Measurements from ENCODE around the gene GLA.

DNA sequence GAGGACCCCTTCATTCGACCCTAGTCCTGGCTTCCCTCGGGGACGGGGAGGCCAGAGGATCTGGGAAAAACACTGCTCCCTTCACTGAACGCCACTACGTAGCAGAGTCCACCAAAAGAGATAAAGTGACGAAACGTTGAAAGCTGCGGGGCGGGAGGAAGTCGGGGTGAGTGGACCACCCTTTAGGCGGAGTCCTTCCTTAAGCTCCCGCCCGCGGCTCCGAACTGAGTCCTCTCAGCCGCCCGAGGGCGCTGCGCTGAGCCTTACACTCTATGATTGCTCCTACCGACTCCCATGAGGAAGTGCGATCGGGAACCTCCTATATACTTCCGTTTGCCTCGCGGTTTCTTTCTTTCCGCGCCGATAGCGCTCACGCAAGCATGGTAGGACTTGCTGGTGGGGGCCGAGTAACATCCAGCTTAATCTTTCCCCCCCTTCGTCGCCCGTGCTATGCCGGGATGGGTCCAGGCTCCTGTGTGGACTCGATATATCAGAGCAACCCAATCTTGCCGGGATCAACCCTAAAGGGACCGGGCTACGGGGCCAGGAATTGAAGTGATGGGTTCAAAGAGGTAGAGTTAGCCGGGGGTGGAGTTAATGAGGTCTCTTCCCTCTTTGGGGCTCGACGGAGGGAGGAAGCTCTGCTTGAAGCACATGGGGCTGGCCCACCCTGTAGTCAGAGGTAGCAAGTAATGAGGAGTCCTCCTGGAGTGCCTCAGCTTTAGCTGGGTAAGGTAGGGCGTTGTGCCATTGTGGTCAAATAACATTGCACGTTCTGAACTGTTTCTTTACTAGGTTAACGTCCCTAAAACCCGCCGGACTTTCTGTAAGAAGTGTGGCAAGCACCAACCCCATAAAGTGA, 16.8 kb downstream of the GLA start, which contains the start of gene RPL36A:
- TF ChIP-seq POLR2AphosphoS5 (IDR thresholded peaks at IDR 0.05; ENCODE audit: low read depth, low read length) (peak; percentile 98), POLR2A (IDR thresholded peaks at IDR 0.05; ENCODE audit: low read depth, low read length) (peak; percentile 98), PAX5 (IDR thresholded peaks at IDR 0.05; ENCODE audit: insufficient read depth, low read length, severe bottlenecking) (no peak), SPI1 (IDR thresholded peaks at IDR 0.05; ENCODE audit: low read depth, low read length) (peak; percentile 91), TAF1 (IDR thresholded peaks at IDR 0.05; ENCODE audit: low read depth, low read length) (peak; percentile 99), POU2F2 (IDR thresholded peaks at IDR 0.05; ENCODE audit: low read depth, low read length) (peak; percentile 85)
